Caco-2 (cell line): Measurements from ENCODE around the gene ALDOB. TPM values are rescaled to one million over a fixed set of nuclear protein-coding genes. Genes with fewer than 3 reads are reported as not detected.

Source experiments
- BruUV-seq: library from RNA; stranded (reverse); fragments of 400-500 nt; replicated peaks from 2 replicates; lab custom pipeline; 2021; lab: Mats Ljungman, UMichigan
- CTCF ChIA-PET: fragments of 300-600 bp; sonication (Branson Sonifier 250); formaldehyde crosslinking; loops from one replicate; lab custom pipeline; 2022; ENCODE audit warnings: antibody characterized with exemption; lab: Charles Lee
- POLR2A ChIA-PET: fragments of 300-600 bp; sonication (Branson Sonifier 250); formaldehyde crosslinking; loops from one replicate; lab custom pipeline; 2022; ENCODE audit warnings: antibody characterized with exemption; lab: Charles Lee
- DNase-seq, 2 experiments: peaks; one replicate each; pipeline versions ENCODE4 v3.0.0 to v3.0.0-alpha.2; 2020 to 2022
- H3K27me3 ChIP-seq: replicated peaks from 2 replicates; pipeline ENCODE4 v1.6.0; 2011; ENCODE audit warnings: low read length; ENCODE audit not compliant: control insufficient read depth, insufficient read depth
- H3K36me3 ChIP-seq: 2 replicates; pipeline ENCODE4 v1.5.1; 2011; ENCODE audit warnings: low read length; ENCODE audit not compliant: control insufficient read depth, insufficient read depth
- H3K4me1 ChIP-seq: fragments of 250-450 bp; sonication (Bioruptor Pico); 2 replicates; pipeline ENCODE4 v1.5.1; 2020; ENCODE audit warnings: mild to moderate bottlenecking
- H3K4me3 ChIP-seq: 2 replicates; pipeline ENCODE4 v1.5.1; 2011; ENCODE audit warnings: low read depth, mild to moderate bottlenecking, control low read depth, low read length
- H3K9me3 ChIP-seq: fragments of 250-450 bp; sonication (Bioruptor Pico); 2 replicates; pipeline ENCODE4 v1.5.1; 2020; ENCODE audit warnings: mild to moderate bottlenecking, moderate library complexity
- H3K27ac Mint-ChIP-seq: one replicate; pipeline ENCODE4 v1.8.0; 2022; ENCODE audit warnings: mixed read lengths; ENCODE audit not compliant: unreplicated experiment
- H3K27me3 Mint-ChIP-seq: one replicate; pipeline ENCODE4 v1.8.0; 2022; ENCODE audit warnings: mixed read lengths; ENCODE audit not compliant: insufficient read depth, unreplicated experiment
- H3K36me3 Mint-ChIP-seq: one replicate; pipeline ENCODE4 v1.8.0; 2022; ENCODE audit warnings: mild to moderate bottlenecking, mixed read lengths; ENCODE audit not compliant: insufficient read depth, unreplicated experiment
- H3K4me1 Mint-ChIP-seq: one replicate; pipeline ENCODE4 v1.8.0; 2022; ENCODE audit warnings: low read depth, mixed read lengths; ENCODE audit not compliant: unreplicated experiment
- H3K4me3 Mint-ChIP-seq: one replicate; pipeline ENCODE4 v1.8.0; 2022; ENCODE audit warnings: mild to moderate bottlenecking, moderate library complexity, mixed read lengths; ENCODE audit not compliant: unreplicated experiment
- H3K9me3 Mint-ChIP-seq: one replicate; pipeline ENCODE4 v1.8.0; 2022; ENCODE audit warnings: mixed read lengths; ENCODE audit not compliant: unreplicated experiment
- CTCF ChIP-seq, 2 experiments: fragments of 200-600 bp in 1 of 2; IDR thresholded peaks; 1 replicate in 1 of 2; 2 replicates in 1 of 2; pipeline versions ENCODE4 v1.5.1 to v1.8.0; 2011 to 2022; ENCODE audit warnings: antibody characterized with exemption in 1 of 2, control low read depth in 1 of 2, inconsistent platforms in 1 of 2, low read depth in 1 of 2, low read length in 1 of 2, mild to moderate bottlenecking in 1 of 2, moderate library complexity in 1 of 2; ENCODE audit not compliant: insufficient read depth in 1 of 2, severe bottlenecking in 1 of 2, unreplicated experiment in 1 of 2
- intact Hi-C: fragments of 100-400 bp; cut with micrococcal nuclease; formaldehyde crosslinking; loops from one replicate; pipeline ENCODE4 v1.10.0; 2022; ENCODE audit not compliant: unreplicated experiment
- total RNA-seq: library from RNA; stranded (reverse); gene quantifications from 2 replicates; pipeline ENCODE4 v1.2.3, GENCODE V29; 2022

The ALDOB gene
- total RNA-seq, 1 experiment from 2014 or later: 0.18 TPM

- Histone ChIP-seq H3K9me3 (no peaks in the 10 kb centered on the region), H3K4me3 (no peak overlapping the region), H3K4me1 (peaks cover 9% of the 10 kb centered on the region), H3K27me3 (no peaks in the 10 kb centered on the region), H3K36me3 (no peaks in the 10 kb centered on the region)
- Mint-ChIP-seq H3K36me3 (no peaks in the 10 kb centered on the region), H3K4me1 (peaks cover 8% of the 10 kb centered on the region), H3K27me3 (no peaks in the 10 kb centered on the region), H3K27ac (no peak overlapping the region), H3K9me3 (peaks cover 20% of the 10 kb centered on the region), H3K4me3 (no peak overlapping the region)
- intact Hi-C loops: no loop called here
- no peak for DNase-seq
- no peak for TF ChIP-seq CTCF (IDR thresholded peaks at IDR 0.05; ENCODE audit: insufficient read depth in 1 of 2, low read depth in 1 of 2, low read length in 1 of 2, severe bottlenecking in 1 of 2, unreplicated experiment in 1 of 2)
- no TSS peak for BruUV-seq
- CTCF ChIA-PET: no interaction called here
- POLR2A ChIA-PET: no interaction called here
Measured at GRCh38 chr9:101428909-101429308, 6.7 kb downstream of the ALDOB start.

- Histone ChIP-seq H3K9me3 (no peaks in the 10 kb centered on the region), H3K27me3 (no peaks in the 10 kb centered on the region), H3K4me3 (no peak overlapping the region), H3K36me3 (no peaks in the 10 kb centered on the region), H3K4me1 (peaks cover 5% of the 10 kb centered on the region)
- POLR2A ChIA-PET: interaction anchor here (1.4 kb wide), 1 partner anchor 30 kb away, joined by 5 read pairs; the partner anchor contains the start of genes MRPL50 and ZNF189
- H3K27me3 Mint-ChIP-seq: no peaks in the 10 kb centered on the region
- no TSS peak for BruUV-seq
- CTCF ChIA-PET: no interaction called here
- TF ChIP-seq CTCF (IDR thresholded peaks at IDR 0.05; ENCODE audit: insufficient read depth in 1 of 2, low read depth in 1 of 2, low read length in 1 of 2, severe bottlenecking in 1 of 2, unreplicated experiment in 1 of 2): no peak
- DNase-seq: no peak
- H3K4me3 Mint-ChIP-seq: no peak overlapping the region
- H3K9me3 Mint-ChIP-seq: peaks cover 20% of the 10 kb centered on the region
- peaks cover under 1% of the 10 kb centered on the region for H3K4me1 Mint-ChIP-seq
- no peaks in the 10 kb centered on the region for H3K36me3 Mint-ChIP-seq
- intact Hi-C loops: no loop called here
- H3K27ac Mint-ChIP-seq: no peak overlapping the region
Measured at GRCh38 chr9:101427957-101428655, 7.5 kb downstream of the ALDOB start.

- intact Hi-C loops: no loop called here
- Histone ChIP-seq H3K27me3 (no peaks in the 10 kb centered on the region), H3K36me3 (no peaks in the 10 kb centered on the region), H3K4me3 (no peak overlapping the region), H3K9me3 (no peaks in the 10 kb centered on the region), H3K4me1 (no peaks in the 10 kb centered on the region)
- no peaks in the 10 kb centered on the region for H3K36me3 Mint-ChIP-seq
- DNase-seq: no peak
- POLR2A ChIA-PET: interaction anchor here (1.4 kb wide), 1 partner anchor 29 kb away, joined by 5 read pairs; the partner anchor contains the start of genes MRPL50 and ZNF189
- no peak for TF ChIP-seq CTCF (IDR thresholded peaks at IDR 0.05; ENCODE audit: insufficient read depth in 1 of 2, low read depth in 1 of 2, low read length in 1 of 2, severe bottlenecking in 1 of 2, unreplicated experiment in 1 of 2)
- no peaks in the 10 kb centered on the region for H3K4me1 Mint-ChIP-seq
- no TSS peak for BruUV-seq
- peaks cover 20% of the 10 kb centered on the region for H3K9me3 Mint-ChIP-seq
- H3K4me3 Mint-ChIP-seq: no peak overlapping the region
- no peaks in the 10 kb centered on the region for H3K27me3 Mint-ChIP-seq
- CTCF ChIA-PET: no interaction called here
- no peak overlapping the region for H3K27ac Mint-ChIP-seq
Measured at GRCh38 chr9:101427358-101427757, 8.2 kb downstream of the ALDOB start.
